AG04450 (cell line): ENCODE measurements around the gene OSBPL7. TPM values are rescaled to one million over a fixed set of nuclear protein-coding genes. Genes with fewer than 3 reads are reported as not detected.

Experiments
- CTCF ChIA-PET: fragments of 300-600, 350-600 bp; formaldehyde crosslinking; extraction: SDS; loops from one replicate; lab custom pipeline; 2022; ENCODE audit warnings: antibody characterized with exemption, inconsistent platforms; lab: Charles Lee
- POLR2A ChIA-PET: fragments of 350-600 bp; formaldehyde crosslinking; extraction: SDS; loops from one replicate; lab custom pipeline; 2021; ENCODE audit warnings: antibody characterized with exemption, inconsistent platforms; lab: Yijun Ruan, JAX
- DNase-seq: peaks from one replicate; pipeline ENCODE4 v3.0.0-alpha.2; 2011; ENCODE audit warnings: low read depth, low spot score
- H3K27ac ChIP-seq: one replicate; pipeline ENCODE4 v1.5.1; 2012; ENCODE audit warnings: low read depth, low read length, control low read depth
- H3K27me3 ChIP-seq: one replicate; pipeline ENCODE4 v1.6.0; 2012; ENCODE audit warnings: low read length; ENCODE audit not compliant: control insufficient read depth, insufficient read depth
- H3K4me3 ChIP-seq: 2 replicates; pipeline ENCODE4 v1.5.1; 2011; ENCODE audit warnings: mild to moderate bottlenecking, low read depth, low read length, control low read depth
- H3K9me3 ChIP-seq: 2 replicates; pipeline ENCODE4 v1.5.1; 2012; ENCODE audit warnings: low read length; ENCODE audit not compliant: control insufficient read depth, insufficient read depth
- polyA plus RNA-seq: library from polyadenylated mRNA; depleted of rRNA; stranded (reverse); fragments of >200 nt; gene quantifications from 2 replicates; pipeline ENCODE4 v1.2.3, GENCODE V29; 2011
- TF ChIP-seq, protein P1 (sequence below): IDR thresholded peaks from 2 replicates; pipeline ENCODE4 v1.5.1; 2011; ENCODE audit warnings: low read depth, low read length, control low read depth, inconsistent platforms

The OSBPL7 gene
- polyA plus RNA-seq, 1 experiment, result 5.3 TPM

DNA sequence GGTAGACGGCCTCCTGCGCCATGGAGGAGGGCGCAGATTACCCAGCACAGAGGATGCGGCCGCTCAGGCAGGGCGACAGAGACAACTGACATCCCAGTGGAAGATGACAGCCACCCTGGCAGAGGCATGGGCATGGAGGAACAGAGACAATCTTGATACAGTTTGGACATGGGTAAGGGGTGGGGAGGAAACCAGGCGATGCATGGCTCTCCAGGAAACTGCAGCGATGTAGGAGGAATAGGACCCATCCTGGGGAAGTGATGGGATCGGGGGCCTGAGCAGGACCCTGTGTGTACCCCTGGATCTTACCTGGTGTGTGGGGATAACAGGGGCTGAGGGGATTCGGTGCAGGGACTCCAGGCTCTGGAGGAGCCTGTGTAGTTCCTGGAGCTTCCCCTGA, 4.6 kb downstream of the OSBPL7 start:
- H3K27ac ChIP-seq, result no peak overlapping the region
- no peaks in the 10 kb centered on the region; the same call in 1 of the 2 replicates for H3K9me3 ChIP-seq
- TF ChIP-seq, protein P1, sequence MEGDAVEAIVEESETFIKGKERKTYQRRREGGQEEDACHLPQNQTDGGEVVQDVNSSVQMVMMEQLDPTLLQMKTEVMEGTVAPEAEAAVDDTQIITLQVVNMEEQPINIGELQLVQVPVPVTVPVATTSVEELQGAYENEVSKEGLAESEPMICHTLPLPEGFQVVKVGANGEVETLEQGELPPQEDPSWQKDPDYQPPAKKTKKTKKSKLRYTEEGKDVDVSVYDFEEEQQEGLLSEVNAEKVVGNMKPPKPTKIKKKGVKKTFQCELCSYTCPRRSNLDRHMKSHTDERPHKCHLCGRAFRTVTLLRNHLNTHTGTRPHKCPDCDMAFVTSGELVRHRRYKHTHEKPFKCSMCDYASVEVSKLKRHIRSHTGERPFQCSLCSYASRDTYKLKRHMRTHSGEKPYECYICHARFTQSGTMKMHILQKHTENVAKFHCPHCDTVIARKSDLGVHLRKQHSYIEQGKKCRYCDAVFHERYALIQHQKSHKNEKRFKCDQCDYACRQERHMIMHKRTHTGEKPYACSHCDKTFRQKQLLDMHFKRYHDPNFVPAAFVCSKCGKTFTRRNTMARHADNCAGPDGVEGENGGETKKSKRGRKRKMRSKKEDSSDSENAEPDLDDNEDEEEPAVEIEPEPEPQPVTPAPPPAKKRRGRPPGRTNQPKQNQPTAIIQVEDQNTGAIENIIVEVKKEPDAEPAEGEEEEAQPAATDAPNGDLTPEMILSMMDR, result no peak
- H3K27me3 ChIP-seq, result no peaks in the 10 kb centered on the region
- H3K4me3 ChIP-seq, result no peak overlapping the region
- DNase-seq, result no peak
- ChIA-PET CTCF (no interaction called here), POLR2A (no interaction called here)

DNA sequence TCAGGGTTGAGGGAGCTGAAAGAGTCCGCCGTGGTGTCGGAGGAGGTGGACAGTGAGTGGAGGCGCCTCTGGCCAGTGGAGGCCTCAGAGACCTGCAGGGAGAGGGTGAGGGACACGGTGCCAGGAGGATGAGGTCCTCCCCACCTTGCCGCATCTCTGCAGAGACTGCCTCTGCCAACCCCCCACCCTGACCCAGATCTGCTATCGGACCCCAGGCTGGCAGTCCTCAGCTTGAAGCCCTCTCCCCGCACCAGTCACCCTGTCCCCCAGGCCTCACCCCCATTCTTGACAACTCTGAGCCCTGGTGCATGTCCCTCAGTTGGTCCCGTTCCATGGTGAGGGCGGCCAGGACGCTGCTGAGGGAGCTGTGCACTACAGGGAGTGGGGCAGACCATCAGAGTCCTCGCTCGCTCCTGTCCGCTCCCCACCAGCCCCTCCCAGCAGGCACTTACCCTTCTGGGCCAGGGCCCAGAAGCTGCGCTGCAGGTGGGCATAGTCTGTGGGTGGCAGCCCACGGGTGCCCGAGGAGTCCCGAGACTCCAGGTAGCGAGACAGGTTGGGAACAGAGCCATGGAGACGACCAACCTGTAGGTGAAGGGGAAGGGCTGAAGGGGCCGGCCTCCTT, 5.4 kb downstream of the OSBPL7 start:
- ChIA-PET POLR2A (no interaction called here), CTCF (no interaction called here)
- no peak for DNase-seq

DNA sequence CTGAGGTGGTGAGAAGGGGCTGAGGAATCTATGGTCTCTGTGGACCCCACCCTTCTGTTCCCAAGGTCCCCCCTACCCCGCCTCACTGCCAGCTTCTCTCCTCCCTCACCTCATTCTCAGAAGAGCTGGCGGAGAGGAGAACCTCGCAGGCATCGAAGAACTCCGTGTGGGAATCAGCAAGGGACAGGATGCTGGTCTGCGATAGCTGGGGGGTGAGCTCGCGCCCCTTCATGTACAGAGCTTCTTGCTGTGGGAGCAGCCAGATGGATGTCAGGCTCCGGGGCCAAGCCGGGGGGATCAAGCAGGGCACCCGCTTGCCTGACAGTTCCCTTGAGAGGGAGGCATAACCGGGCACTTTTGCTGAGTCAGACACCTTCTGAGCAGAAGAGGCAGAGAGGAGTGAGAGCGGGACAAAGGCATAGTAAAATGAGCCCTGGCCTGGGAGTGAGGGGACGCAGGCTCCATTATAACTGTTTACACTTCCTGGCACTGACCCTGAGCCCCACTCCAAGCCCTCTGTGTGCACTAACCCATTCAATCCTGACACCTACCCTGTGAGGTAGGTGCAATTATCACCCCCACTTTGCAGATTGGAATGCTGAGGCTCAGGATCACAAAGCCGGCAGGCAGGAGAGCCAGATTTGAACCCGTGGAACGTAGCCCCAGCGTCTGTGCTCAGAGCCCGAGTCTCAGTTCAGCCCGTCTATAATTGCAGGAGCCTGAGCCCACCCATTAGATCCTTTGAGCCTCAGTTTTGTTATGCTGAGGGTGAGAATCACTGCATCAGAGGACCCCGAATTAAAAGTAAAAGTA, 6.3 kb downstream of the OSBPL7 start:
- Histone ChIP-seq H3K9me3 (no peaks in the 10 kb centered on the region; the same call in 1 of the 2 replicates), H3K4me3 (no peak overlapping the region), H3K27ac (no peak overlapping the region), H3K27me3 (no peaks in the 10 kb centered on the region)
- POLR2A ChIA-PET, result no interaction called here
- DNase-seq, result no peak
- TF ChIP-seq, protein P1, result no peak
- CTCF ChIA-PET, result no interaction called here

More for the DNA sequence above, 5.4 kb downstream of the OSBPL7 start:
- Histone ChIP-seq H3K27me3 (no peaks in the 10 kb centered on the region), H3K9me3 (no peaks in the 10 kb centered on the region; the same call in 1 of the 2 replicates), H3K27ac (no peak overlapping the region), H3K4me3 (no peak overlapping the region)
- TF ChIP-seq, protein P1, result no peak

DNA sequence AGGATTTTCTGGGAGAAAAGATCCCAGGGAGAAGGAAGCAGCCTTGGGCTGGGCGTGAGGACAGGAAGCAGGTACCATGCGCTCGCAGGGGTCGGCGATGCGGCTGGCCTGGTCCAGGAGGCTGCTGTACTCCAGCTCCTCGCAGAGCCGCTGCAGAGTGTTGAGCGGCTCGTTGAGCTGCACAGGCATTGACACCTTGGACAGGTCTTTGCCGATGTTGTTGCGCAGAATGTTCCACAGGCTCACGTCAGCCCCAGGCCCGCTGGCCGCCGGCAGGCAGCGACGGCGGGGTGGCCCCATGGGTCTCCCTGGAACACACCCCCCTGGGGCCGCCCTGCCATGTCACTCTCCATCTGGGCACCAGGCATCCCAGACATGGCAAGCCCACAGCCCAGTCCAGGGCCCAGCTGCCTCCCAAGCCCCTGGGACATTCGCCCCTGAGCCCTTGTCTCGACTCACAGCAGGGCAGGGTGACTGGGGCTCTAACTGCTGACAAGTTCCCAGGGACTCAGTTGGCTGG, 8.0 kb downstream of the OSBPL7 start:
- ChIA-PET CTCF (no interaction called here), POLR2A (no interaction called here)

More for the DNA sequence above, 8.0 kb downstream of the OSBPL7 start:
- TF ChIP-seq, protein P1, result no peak
- DNase-seq, result no peak
- H3K4me3 ChIP-seq, result no peak overlapping the region
- no peak overlapping the region for H3K27ac ChIP-seq
- no peaks in the 10 kb centered on the region for H3K27me3 ChIP-seq
- H3K9me3 ChIP-seq, result no peaks in the 10 kb centered on the region; the same call in 1 of the 2 replicates
